ENCODE measurements around the gene WDR36.

DNA sequence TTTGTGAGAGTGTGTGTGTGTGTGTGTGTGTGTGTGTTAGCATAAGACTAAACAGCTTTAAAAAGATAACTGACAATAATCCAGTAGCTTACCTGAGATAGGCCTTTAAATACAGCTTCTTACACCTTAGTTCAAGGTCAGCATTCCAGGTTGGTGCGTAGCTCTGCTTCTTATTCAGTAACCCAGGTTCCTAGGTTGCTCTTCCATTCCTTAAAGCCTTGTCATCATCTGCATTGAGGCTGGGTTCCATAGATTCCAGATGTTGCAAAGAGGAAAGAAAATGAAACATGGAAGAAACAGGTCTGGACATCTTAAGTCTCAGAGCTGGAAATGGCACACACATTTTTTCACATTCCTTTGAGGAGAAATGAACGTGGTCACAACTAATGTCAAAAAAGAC is 78.1 kb downstream of the WDR36 start:
- TF ChIP-seq, protein P1, sequence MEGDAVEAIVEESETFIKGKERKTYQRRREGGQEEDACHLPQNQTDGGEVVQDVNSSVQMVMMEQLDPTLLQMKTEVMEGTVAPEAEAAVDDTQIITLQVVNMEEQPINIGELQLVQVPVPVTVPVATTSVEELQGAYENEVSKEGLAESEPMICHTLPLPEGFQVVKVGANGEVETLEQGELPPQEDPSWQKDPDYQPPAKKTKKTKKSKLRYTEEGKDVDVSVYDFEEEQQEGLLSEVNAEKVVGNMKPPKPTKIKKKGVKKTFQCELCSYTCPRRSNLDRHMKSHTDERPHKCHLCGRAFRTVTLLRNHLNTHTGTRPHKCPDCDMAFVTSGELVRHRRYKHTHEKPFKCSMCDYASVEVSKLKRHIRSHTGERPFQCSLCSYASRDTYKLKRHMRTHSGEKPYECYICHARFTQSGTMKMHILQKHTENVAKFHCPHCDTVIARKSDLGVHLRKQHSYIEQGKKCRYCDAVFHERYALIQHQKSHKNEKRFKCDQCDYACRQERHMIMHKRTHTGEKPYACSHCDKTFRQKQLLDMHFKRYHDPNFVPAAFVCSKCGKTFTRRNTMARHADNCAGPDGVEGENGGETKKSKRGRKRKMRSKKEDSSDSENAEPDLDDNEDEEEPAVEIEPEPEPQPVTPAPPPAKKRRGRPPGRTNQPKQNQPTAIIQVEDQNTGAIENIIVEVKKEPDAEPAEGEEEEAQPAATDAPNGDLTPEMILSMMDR (IDR thresholded peaks at IDR 0.05): no peak
- TF ChIP-seq POLR2A (IDR thresholded peaks at IDR 0.05): no peak

All from adrenal gland (tissue), 5 donors.